OCI-LY3 (cell line): ENCODE data around the gene LMAN2L.

ENCODE experiments used
- H2AFZ ChIP-seq: fragments of 200-600, 300-600 bp; shearing (Covaris generic); 2 replicates; pipeline ENCODE4 v1.6.0; 2014; ENCODE audit warnings: antibody characterized with exemption, low read depth, low read length
- H3K27ac ChIP-seq: fragments of 200-600, 300-600 bp; sonication (generic); 2 replicates; pipeline ENCODE4 v1.5.1; 2014; ENCODE audit warnings: mild to moderate bottlenecking, low read length, moderate library complexity, mixed read lengths
- H3K27me3 ChIP-seq: fragments of 200-600, 300-600 bp; sonication (generic); 2 replicates; pipeline ENCODE4 v1.6.1; 2014; ENCODE audit warnings: low read depth, low read length, mixed read lengths
- H3K36me3 ChIP-seq: fragments of 200-600, 300-600 bp; sonication (generic); replicated peaks from 2 replicates; pipeline ENCODE3; 2014; ENCODE audit warnings: low read depth, low read length, mixed read lengths
- H3K4me1 ChIP-seq: fragments of 300-600, 200-600 bp; sonication (generic); 2 replicates; pipeline ENCODE4 v1.6.1; 2014; ENCODE audit warnings: low read length, mixed read lengths
- H3K4me2 ChIP-seq: fragments of 200-600, 300-600 bp; sonication (generic); 2 replicates; pipeline ENCODE4 v1.6.1; 2014; ENCODE audit warnings: low read length, mixed read lengths
- H3K4me3 ChIP-seq: fragments of 300-600, 200-600 bp; sonication (generic); 2 replicates; pipeline ENCODE4 v1.5.1; 2014; ENCODE audit warnings: antibody characterized with exemption, mild to moderate bottlenecking, low read length, moderate library complexity
- H3K79me2 ChIP-seq: fragments of 300-600, 200-600 bp; shearing (Covaris generic); 2 replicates; pipeline ENCODE4 v1.6.1; 2014; ENCODE audit warnings: mild to moderate bottlenecking, low read length, mixed read lengths
- H3K9ac ChIP-seq: fragments of 300-600, 200-600 bp; shearing (Covaris generic); 2 replicates; pipeline ENCODE4 v1.6.0; 2014; ENCODE audit warnings: mild to moderate bottlenecking, low read length, moderate library complexity
- H3K9me3 ChIP-seq: fragments of 200-600, 300-600 bp; shearing (Covaris generic); 2 replicates; pipeline ENCODE4 v1.6.1; 2014; ENCODE audit warnings: low read length, mixed read lengths; ENCODE audit not compliant: insufficient read depth
- H4K20me1 ChIP-seq: fragments of 200-600, 300-600 bp; sonication (generic); 2 replicates; pipeline ENCODE4 v1.6.1; 2016; ENCODE audit warnings: low read length, mixed read lengths; ENCODE audit not compliant: insufficient read depth
- EZH2phosphoT487 ChIP-seq: fragments of 200-600 bp; shearing (Covaris generic); IDR thresholded peaks from 2 replicates; pipeline ENCODE4 v1.6.1; 2018; ENCODE audit warnings: antibody characterized with exemption, mixed run types, low read depth
- TF ChIP-seq, protein P1 (sequence below): fragments of 200-600, 300-600 bp; sonication (generic); IDR thresholded peaks from 2 replicates; pipeline ENCODE4 v1.5.1; 2014; ENCODE audit warnings: antibody characterized with exemption, low read length, low read depth

The LMAN2L gene

DNA sequence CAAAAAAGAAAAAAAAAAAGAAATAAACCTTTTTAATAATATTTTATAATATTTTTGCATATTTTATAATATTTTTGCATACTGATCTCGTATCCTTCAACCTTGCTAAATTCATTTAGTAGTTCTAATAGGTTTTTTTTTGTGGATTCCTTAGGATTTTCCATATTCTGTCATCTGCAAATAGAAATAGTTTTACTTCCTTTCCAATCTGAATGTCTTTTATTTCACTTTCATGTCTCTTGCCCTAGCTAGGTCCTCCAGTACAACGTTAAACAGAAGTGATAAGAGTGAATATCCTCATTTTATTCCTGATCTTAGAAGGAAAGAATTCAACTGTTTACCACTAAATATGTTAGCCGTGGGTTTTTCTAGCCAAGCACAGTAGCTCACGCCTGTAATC lies 13.7 kb downstream of the LMAN2L start:
- peaks cover 3% of the 10 kb centered on the region; the same call in 1 of the 2 replicates for H3K4me1 ChIP-seq

DNA sequence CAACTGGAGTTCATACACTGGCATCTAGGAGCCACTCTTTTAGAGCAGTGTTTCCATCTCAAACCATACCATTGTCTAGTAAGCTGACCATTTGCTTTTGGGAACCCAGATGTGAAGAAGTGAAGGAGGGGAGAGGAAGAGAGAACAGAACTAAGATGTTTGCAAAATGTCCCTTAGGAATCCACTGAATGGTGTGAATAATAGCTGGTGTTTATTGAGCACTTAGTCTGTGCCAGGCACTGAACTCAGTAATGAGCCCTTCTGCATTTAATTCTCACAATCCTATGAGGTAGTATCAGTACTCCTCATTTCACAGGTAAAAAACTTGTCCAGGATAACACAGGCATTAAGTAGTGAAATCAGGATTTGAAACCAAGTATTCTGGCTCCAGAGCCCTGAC lies 23.5 kb downstream of the LMAN2L start:
- peaks cover 2% of the 10 kb centered on the region for H3K36me3 ChIP-seq
- no peak for TF ChIP-seq EZH2phosphoT487
- TF ChIP-seq, protein P1, sequence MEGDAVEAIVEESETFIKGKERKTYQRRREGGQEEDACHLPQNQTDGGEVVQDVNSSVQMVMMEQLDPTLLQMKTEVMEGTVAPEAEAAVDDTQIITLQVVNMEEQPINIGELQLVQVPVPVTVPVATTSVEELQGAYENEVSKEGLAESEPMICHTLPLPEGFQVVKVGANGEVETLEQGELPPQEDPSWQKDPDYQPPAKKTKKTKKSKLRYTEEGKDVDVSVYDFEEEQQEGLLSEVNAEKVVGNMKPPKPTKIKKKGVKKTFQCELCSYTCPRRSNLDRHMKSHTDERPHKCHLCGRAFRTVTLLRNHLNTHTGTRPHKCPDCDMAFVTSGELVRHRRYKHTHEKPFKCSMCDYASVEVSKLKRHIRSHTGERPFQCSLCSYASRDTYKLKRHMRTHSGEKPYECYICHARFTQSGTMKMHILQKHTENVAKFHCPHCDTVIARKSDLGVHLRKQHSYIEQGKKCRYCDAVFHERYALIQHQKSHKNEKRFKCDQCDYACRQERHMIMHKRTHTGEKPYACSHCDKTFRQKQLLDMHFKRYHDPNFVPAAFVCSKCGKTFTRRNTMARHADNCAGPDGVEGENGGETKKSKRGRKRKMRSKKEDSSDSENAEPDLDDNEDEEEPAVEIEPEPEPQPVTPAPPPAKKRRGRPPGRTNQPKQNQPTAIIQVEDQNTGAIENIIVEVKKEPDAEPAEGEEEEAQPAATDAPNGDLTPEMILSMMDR = no peak
- no peaks in the 10 kb centered on the region for H3K79me2 ChIP-seq
- H3K9me3 ChIP-seq = no peaks in the 10 kb centered on the region
- H3K27ac ChIP-seq = no peak overlapping the region
- no peak overlapping the region for H3K9ac ChIP-seq
- no peaks in the 10 kb centered on the region for H3K27me3 ChIP-seq
- H2AFZ ChIP-seq = no peak overlapping the region
- H3K4me3 ChIP-seq = no peak overlapping the region
- H3K4me1 ChIP-seq = no peaks in the 10 kb centered on the region
- no peak overlapping the region for H3K4me2 ChIP-seq
- H4K20me1 ChIP-seq = no peaks in the 10 kb centered on the region

More for the DNA sequence above, 13.7 kb downstream of the LMAN2L start:
- Histone ChIP-seq H3K27ac (no peak overlapping the region), H3K9ac (no peak overlapping the region), H3K4me3 (no peak overlapping the region), H3K79me2 (no peaks in the 10 kb centered on the region), H4K20me1 (no peaks in the 10 kb centered on the region), H3K27me3 (no peaks in the 10 kb centered on the region), H3K9me3 (no peaks in the 10 kb centered on the region), H3K36me3 (peaks cover 8% of the 10 kb centered on the region), H3K4me2 (no peak overlapping the region), H2AFZ (no peak overlapping the region)
- TF ChIP-seq, protein P1 = no peak
- TF ChIP-seq EZH2phosphoT487 = no peak

DNA sequence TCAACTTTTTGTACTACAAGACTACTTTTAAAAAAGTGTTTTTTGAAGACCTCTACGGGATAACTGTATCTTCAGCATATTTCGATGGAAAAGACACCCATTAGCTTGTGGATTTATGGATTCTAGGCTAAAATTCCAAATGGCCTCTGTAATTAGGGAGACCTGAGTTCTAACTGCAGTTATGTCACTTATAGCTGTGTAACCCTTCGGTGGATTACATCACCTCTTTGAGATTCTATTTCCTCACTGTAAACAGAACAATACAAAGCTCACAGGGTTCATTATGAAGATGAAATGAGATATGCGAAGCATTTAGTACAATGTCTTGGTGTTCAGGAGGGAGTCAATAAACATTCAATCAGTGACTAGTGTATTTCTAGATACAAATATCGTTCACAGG lies 24.2 kb downstream of the LMAN2L start:
- H3K4me1 ChIP-seq = no peaks in the 10 kb centered on the region
- H3K27me3 ChIP-seq = no peaks in the 10 kb centered on the region
- no peaks in the 10 kb centered on the region for H4K20me1 ChIP-seq
- H3K27ac ChIP-seq = no peak overlapping the region
- H2AFZ ChIP-seq = no peak overlapping the region
- H3K4me2 ChIP-seq = no peak overlapping the region
- no peak overlapping the region for H3K4me3 ChIP-seq
- H3K79me2 ChIP-seq = no peaks in the 10 kb centered on the region
- H3K9me3 ChIP-seq = no peaks in the 10 kb centered on the region
- H3K9ac ChIP-seq = no peak overlapping the region
- TF ChIP-seq, protein P1 = no peak
- no peak for TF ChIP-seq EZH2phosphoT487
- peaks cover 6% of the 10 kb centered on the region for H3K36me3 ChIP-seq

DNA sequence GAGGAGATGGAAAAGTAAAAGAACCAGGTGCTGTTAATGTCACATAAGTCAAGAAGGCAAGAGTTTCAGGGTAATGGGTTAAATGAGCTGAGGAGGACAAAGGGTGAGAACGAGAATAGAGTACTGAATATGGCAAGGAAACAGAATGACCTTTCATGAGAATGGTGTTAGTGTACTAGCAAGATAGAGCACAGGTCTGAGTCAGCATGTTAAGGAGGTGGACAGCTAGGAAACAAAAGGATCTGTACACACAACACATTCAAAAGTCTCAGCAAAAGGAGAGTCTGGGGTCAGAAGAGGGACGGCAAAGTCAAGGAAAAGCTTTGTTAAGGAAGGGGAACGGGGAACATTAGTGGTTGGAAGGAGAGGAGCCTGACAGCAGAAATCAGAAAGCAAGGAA lies 28.9 kb downstream of the LMAN2L start:
- Histone ChIP-seq H4K20me1 (no peaks in the 10 kb centered on the region), H3K79me2 (no peaks in the 10 kb centered on the region), H3K4me3 (no peak overlapping the region), H3K27ac (no peak overlapping the region), H3K9me3 (no peaks in the 10 kb centered on the region), H3K4me1 (no peaks in the 10 kb centered on the region), H3K36me3 (peaks cover 18% of the 10 kb centered on the region), H2AFZ (no peak overlapping the region), H3K9ac (no peak overlapping the region), H3K27me3 (no peaks in the 10 kb centered on the region), H3K4me2 (no peak overlapping the region)
- no peak for TF ChIP-seq EZH2phosphoT487
- TF ChIP-seq, protein P1 = no peak
